Hepatocyte (in vitro differentiated cells): ENCODE results near the gene AIFM2. TPM values are rescaled to one million over a fixed set of nuclear protein-coding genes. Genes with fewer than 3 reads are reported as not detected.

Experiments used
- DNase-seq: peaks from one replicate; pipeline ENCODE4 v3.0.0-alpha.2; 2016; ENCODE audit warnings: low spot score
- H2AFZ ChIP-seq: fragments of 200-600 bp; sonication (generic); 2 replicates; pipeline ENCODE4 v1.6.0; 2016; ENCODE audit warnings: antibody characterized with exemption, mild to moderate bottlenecking
- H3K27ac ChIP-seq: fragments of 200-600 bp; sonication (generic); 2 replicates; pipeline ENCODE4 v1.5.1; 2016; ENCODE audit warnings: mild to moderate bottlenecking
- H3K27me3 ChIP-seq: fragments of 200-600 bp; sonication (generic); 2 replicates; pipeline ENCODE4 v1.6.1; 2016
- H3K36me3 ChIP-seq: fragments of 200-600 bp; sonication (generic); replicated peaks from 2 replicates; pipeline ENCODE4 v1.5.1; 2016; ENCODE audit warnings: low read depth; ENCODE audit not compliant: insufficient read depth
- H3K4me1 ChIP-seq: fragments of 200-600 bp; sonication (generic); 2 replicates; pipeline ENCODE4 v1.5.1; 2016; ENCODE audit warnings: mild to moderate bottlenecking, moderate library complexity; ENCODE audit not compliant: insufficient read depth
- H3K4me2 ChIP-seq: fragments of 200-600 bp; sonication (generic); 2 replicates; pipeline ENCODE4 v1.6.0; 2016
- H3K4me3 ChIP-seq: fragments of 200-600 bp; sonication (generic); 2 replicates; pipeline ENCODE4 v1.5.1; 2016; ENCODE audit warnings: mild to moderate bottlenecking
- H3K79me2 ChIP-seq: fragments of 200-600 bp; sonication (generic); 2 replicates; pipeline ENCODE4 v1.6.0; 2017; ENCODE audit warnings: mild to moderate bottlenecking
- H3K9me2 ChIP-seq: fragments of 200-600 bp; sonication (generic); replicated peaks from 2 replicates; pipeline ENCODE4 v1.6.0; 2017; ENCODE audit warnings: mild to moderate bottlenecking; ENCODE audit not compliant: insufficient read depth
- H3K9me3 ChIP-seq: fragments of 200-600 bp; sonication (generic); 2 replicates; pipeline ENCODE4 v1.5.1; 2016; ENCODE audit warnings: low read depth, mild to moderate bottlenecking
- H4K20me1 ChIP-seq: fragments of 200-600 bp; sonication (generic); 2 replicates; pipeline ENCODE4 v1.6.0; 2016; ENCODE audit warnings: mild to moderate bottlenecking; ENCODE audit not compliant: insufficient read depth, poor library complexity, severe bottlenecking
- CTCF ChIP-seq: fragments of 200-600 bp; sonication (generic); IDR thresholded peaks from 2 replicates; pipeline ENCODE4 v1.5.1; 2016; ENCODE audit warnings: antibody characterized with exemption, mild to moderate bottlenecking; ENCODE audit not compliant: poor library complexity
- EZH2 ChIP-seq: fragments of 200-600 bp; sonication (generic); IDR thresholded peaks from 2 replicates; pipeline ENCODE4 v1.6.1; 2016; ENCODE audit warnings: antibody characterized with exemption, mild to moderate bottlenecking, borderline replicate concordance
- EZH2phosphoT487 ChIP-seq: fragments of 200-600 bp; sonication (generic); IDR thresholded peaks from one replicate; pipeline ENCODE4 v1.6.1; 2018; ENCODE audit warnings: antibody characterized with exemption, mild to moderate bottlenecking, low read depth, moderate library complexity; ENCODE audit not compliant: unreplicated experiment, severe bottlenecking
- WGBS: methylation state at CpG from one replicate; pipeline ENCODE4 v1.1.6; 2016; ENCODE audit warnings: low lambda C conversion rate; ENCODE audit errors: missing lambda C conversion rate; 5-methylcytosine and 5-hydroxymethylcytosine counted together
- polyA plus RNA-seq: library from polyadenylated mRNA; unstranded; fragments of >200 nt; fragmentation: Nextera tagmentation; extraction: Ambion mirVana; gene quantifications from 2 replicates; pipeline ENCODE4 v1.2.1, GENCODE V29; 2016
- total RNA-seq: library from RNA; depleted of rRNA; stranded (reverse); fragments of >200 nt; gene quantifications from 2 replicates; pipeline ENCODE4 v1.2.3, GENCODE V29; 2014

The AIFM2 gene
- total and polyA plus RNA-seq, 2 experiments from 2014 or later: 8.6 to 16.1 TPM

GRCh38 chr10:70111496-70111895 is 21.1 kb downstream of the AIFM2 start:
- no peaks in the 10 kb centered on the region for H3K36me3 ChIP-seq
- TF ChIP-seq CTCF (no peak), EZH2phosphoT487 (no peak), EZH2 (no peak)
- H3K9me2 ChIP-seq: no peaks in the 10 kb centered on the region
- no peaks in the 10 kb centered on the region for H4K20me1 ChIP-seq
- WGBS: 98% methylated on average over 22 of the region's 22 CpGs
- H3K27ac ChIP-seq: no peak overlapping the region
- no peaks in the 10 kb centered on the region for H3K79me2 ChIP-seq
- no peak overlapping the region for H2AFZ ChIP-seq
- H3K4me2 ChIP-seq: no peak overlapping the region
- H3K9me3 ChIP-seq: no peaks in the 10 kb centered on the region
- no peak overlapping the region for H3K4me3 ChIP-seq
- no peak for DNase-seq
- no peaks in the 10 kb centered on the region for H3K4me1 ChIP-seq
- H3K27me3 ChIP-seq: no peaks in the 10 kb centered on the region

- H3K79me2 ChIP-seq: no peaks in the 10 kb centered on the region
- TF ChIP-seq EZH2phosphoT487 (no peak), CTCF (no peak), EZH2 (no peak)
- no peak overlapping the region for H3K4me2 ChIP-seq
- H3K27me3 ChIP-seq: no peaks in the 10 kb centered on the region
- WGBS: 92% methylated on average over 18 of the region's 18 CpGs
- no peaks in the 10 kb centered on the region for H3K4me1 ChIP-seq
- H3K9me3 ChIP-seq: no peaks in the 10 kb centered on the region
- no peak overlapping the region for H3K27ac ChIP-seq
- H2AFZ ChIP-seq: no peak overlapping the region
- no peaks in the 10 kb centered on the region for H3K36me3 ChIP-seq
- H4K20me1 ChIP-seq: no peaks in the 10 kb centered on the region
- no peak for DNase-seq
- no peaks in the 10 kb centered on the region for H3K9me2 ChIP-seq
- H3K4me3 ChIP-seq: no peak overlapping the region
These were observed 23.4 kb downstream of the AIFM2 start for GRCh38 chr10:70109064-70109729.

- H4K20me1 ChIP-seq: no peaks in the 10 kb centered on the region
- 83% methylated on average over 22 of the region's 22 CpGs for WGBS
- no peaks in the 10 kb centered on the region for H3K27me3 ChIP-seq
- H3K4me3 ChIP-seq: no peak overlapping the region
- H3K27ac ChIP-seq: no peak overlapping the region
- H3K9me3 ChIP-seq: no peaks in the 10 kb centered on the region
- no peak overlapping the region for H2AFZ ChIP-seq
- no peaks in the 10 kb centered on the region for H3K9me2 ChIP-seq
- no peak for TF ChIP-seq EZH2phosphoT487
- TF ChIP-seq CTCF: peak; percentile 43
- no peak for TF ChIP-seq EZH2
- H3K4me2 ChIP-seq: no peak overlapping the region
- H3K79me2 ChIP-seq: no peaks in the 10 kb centered on the region
- H3K36me3 ChIP-seq: no peaks in the 10 kb centered on the region
- no peaks in the 10 kb centered on the region for H3K4me1 ChIP-seq
- no peak for DNase-seq
These were observed 25.4 kb downstream of the AIFM2 start for GRCh38 chr10:70106958-70107791.
